HFFc6 (cell line): Measurements from ENCODE around the gene TSKS. TPM values are rescaled to one million over a fixed set of nuclear protein-coding genes. Genes with fewer than 3 reads are reported as not detected.

Source experiments
- DNase-seq: peaks from one replicate; pipeline ENCODE4 v3.0.0-alpha.2; 2018
- H3K27ac Mint-ChIP-seq: 2 replicates; pipeline ENCODE4 v1.8.0; 2020; ENCODE audit warnings: mild to moderate bottlenecking, mixed read lengths
- H3K27me3 Mint-ChIP-seq: 2 replicates; pipeline ENCODE4 v1.8.0; 2021; ENCODE audit warnings: mild to moderate bottlenecking, moderate library complexity, mixed read lengths; ENCODE audit not compliant: insufficient read depth
- H3K36me3 Mint-ChIP-seq: 2 replicates; pipeline ENCODE4 v1.8.0; 2021; ENCODE audit warnings: low read depth, mixed read lengths
- H3K4me1 Mint-ChIP-seq: 2 replicates; pipeline ENCODE4 v1.8.0; 2020; ENCODE audit warnings: low read depth, mixed read lengths
- H3K4me3 Mint-ChIP-seq: 2 replicates; pipeline ENCODE4 v1.8.0; 2020; ENCODE audit warnings: mild to moderate bottlenecking, moderate library complexity, mixed read lengths
- H3K9me3 Mint-ChIP-seq: 2 replicates; pipeline ENCODE4 v1.8.0; 2020; ENCODE audit warnings: mild to moderate bottlenecking, mixed read lengths
- CTCF ChIP-seq: fragments of 200-600 bp; sonication (generic); IDR thresholded peaks from 2 replicates; pipeline ENCODE4 v1.5.0; 2021; ENCODE audit warnings: antibody characterized with exemption, mild to moderate bottlenecking
- total RNA-seq, 6 experiments: library from RNA; stranded (reverse); fragmentation: NEBNext Ultra II Directional; extraction: Animal tissue kit (Norgen Biotek cat#: 25700); gene quantifications; 2 replicates in 1 of 6; 3 replicates in 5 of 6; pipeline ENCODE4 v1.2.3, GENCODE V29; 2021

Gene TSKS
- total RNA-seq, 6 experiments from 2014 or later = not detected

- peaks cover 4% of the 10 kb centered on the region; the same call in 1 of the 2 replicates for H3K36me3 Mint-ChIP-seq
- no peak for DNase-seq
- H3K4me1 Mint-ChIP-seq = peaks cover 30% of the 10 kb centered on the region
- H3K27ac Mint-ChIP-seq = peak overlapping the region; percentile 57
- no peak overlapping the region for H3K4me3 Mint-ChIP-seq
- peaks cover 29% of the 10 kb centered on the region for H3K9me3 Mint-ChIP-seq
- TF ChIP-seq CTCF = no peak
- no peaks in the 10 kb centered on the region for H3K27me3 Mint-ChIP-seq
Measured at GRCh38 chr19:49755956-49756355, 7.2 kb downstream of the TSKS start.

DNA sequence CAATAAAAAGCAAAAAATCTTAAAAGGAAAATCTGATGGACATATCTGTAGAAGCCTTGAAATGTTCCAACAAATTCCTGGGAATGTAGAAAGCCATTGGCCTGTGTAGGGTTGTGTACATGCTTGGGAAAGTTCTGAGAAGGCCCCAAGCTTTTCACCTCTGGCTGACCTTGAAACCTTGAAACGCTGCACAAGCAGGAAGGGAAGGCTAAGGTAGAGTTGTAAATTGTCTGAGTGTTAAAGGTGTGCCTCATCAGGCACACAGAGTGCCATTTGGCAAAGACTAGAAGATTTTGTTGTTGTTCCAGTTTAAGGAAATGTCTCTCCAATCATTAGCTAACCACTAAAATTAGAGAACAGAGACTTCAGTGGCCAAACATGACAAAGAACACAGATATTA, 10.4 kb downstream of the TSKS start:
- DNase-seq = no peak
- no peak for TF ChIP-seq CTCF
- H3K27me3 Mint-ChIP-seq = no peaks in the 10 kb centered on the region
- H3K27ac Mint-ChIP-seq = no peak overlapping the region
- H3K4me3 Mint-ChIP-seq = no peak overlapping the region
- H3K9me3 Mint-ChIP-seq = peaks cover 29% of the 10 kb centered on the region
- peaks cover 4% of the 10 kb centered on the region; the same call in 1 of the 2 replicates for H3K36me3 Mint-ChIP-seq
- peaks cover 28% of the 10 kb centered on the region for H3K4me1 Mint-ChIP-seq

- peaks cover 4% of the 10 kb centered on the region; the same call in 1 of the 2 replicates for H3K36me3 Mint-ChIP-seq
- H3K27ac Mint-ChIP-seq = no peak overlapping the region
- H3K4me3 Mint-ChIP-seq = no peak overlapping the region
- H3K27me3 Mint-ChIP-seq = peaks cover 2% of the 10 kb centered on the region; the same call in 1 of the 2 replicates
- H3K4me1 Mint-ChIP-seq = peaks cover 11% of the 10 kb centered on the region
- peaks cover 17% of the 10 kb centered on the region for H3K9me3 Mint-ChIP-seq
- no peak for DNase-seq
- TF ChIP-seq CTCF = no peak
Measured at GRCh38 chr19:49749771-49750170, 13.3 kb downstream of the TSKS start.

DNA sequence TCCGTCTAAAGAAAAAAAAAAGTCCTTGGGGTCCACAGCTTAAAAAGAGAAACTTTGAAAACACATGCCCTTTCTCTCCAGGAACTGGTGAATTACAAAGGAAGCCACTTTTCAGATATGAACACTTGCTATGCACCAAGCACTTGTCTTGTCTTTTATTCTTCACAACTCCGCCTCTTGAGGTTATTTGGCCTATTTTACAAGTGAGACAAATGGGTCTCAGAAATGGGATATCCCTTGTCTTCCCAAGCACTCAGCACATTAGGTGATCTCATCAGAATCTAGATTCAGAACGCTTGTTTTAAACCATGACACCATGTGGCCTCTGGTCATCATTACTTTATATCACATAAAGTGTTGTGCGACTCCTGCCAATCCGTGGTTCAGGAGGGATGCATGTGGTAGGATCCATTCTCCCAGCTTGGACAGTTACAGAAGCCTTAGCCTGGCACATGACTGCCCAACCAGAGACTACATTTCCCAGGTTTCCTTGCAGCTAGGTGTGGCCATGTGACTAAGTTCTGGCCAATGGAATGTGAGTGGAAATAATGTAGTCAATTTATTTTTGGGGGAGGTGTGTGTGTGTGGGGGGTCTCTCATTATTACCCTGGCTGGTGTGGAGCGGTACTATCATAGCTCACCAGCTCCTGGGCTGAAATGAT, 13.9 kb downstream of the TSKS start:
- Mint-ChIP-seq H3K27me3 (peaks cover 2% of the 10 kb centered on the region; the same call in 1 of the 2 replicates), H3K36me3 (no peaks in the 10 kb centered on the region), H3K27ac (no peak overlapping the region), H3K4me3 (no peak overlapping the region), H3K4me1 (peaks cover 11% of the 10 kb centered on the region), H3K9me3 (peaks cover 13% of the 10 kb centered on the region; the same call in 1 of the 2 replicates)
- DNase-seq = peak; percentile 17
- no peak for TF ChIP-seq CTCF

DNA sequence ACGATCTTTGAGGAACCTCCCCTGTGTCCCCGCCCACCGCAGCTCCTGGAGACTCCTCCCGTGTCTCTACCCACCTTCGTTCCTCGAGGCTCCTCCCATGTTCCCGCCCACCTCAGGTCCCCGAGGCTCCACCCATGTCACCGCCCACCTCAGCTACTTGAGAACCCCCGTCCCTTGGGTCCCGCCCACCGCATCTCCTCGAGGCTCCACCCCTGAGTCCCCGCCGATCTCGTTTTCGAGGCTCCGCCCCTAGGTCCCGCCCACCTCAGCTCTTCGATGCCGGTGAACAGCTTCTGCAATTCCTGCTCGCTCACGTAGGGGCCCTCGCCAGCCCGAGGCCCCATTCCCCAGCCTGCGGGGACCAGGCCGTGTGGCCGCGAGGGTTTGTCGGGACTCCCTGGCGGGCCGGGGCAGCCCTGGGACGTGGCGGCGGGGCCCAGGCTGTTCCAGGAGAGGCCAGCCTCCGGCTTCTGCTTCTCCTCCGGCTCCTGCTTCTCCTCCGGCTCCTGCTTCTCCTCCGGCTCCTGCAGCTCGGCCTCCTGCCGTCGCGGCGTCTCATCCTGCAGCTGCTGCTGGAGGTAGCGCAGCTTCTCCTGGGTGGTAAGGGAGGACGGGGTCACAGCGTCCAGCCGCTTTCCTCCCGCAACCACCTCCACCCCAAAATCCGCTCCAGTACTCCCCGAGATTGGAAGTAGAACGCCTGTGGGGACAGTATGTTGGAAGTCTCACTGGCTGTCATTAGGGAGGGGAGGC, 16.7 kb downstream of the TSKS start:
- Mint-ChIP-seq H3K4me3 (no peak overlapping the region), H3K27me3 (peaks cover 2% of the 10 kb centered on the region; the same call in 1 of the 2 replicates), H3K36me3 (no peaks in the 10 kb centered on the region), H3K4me1 (peaks cover 11% of the 10 kb centered on the region), H3K9me3 (peaks cover 5% of the 10 kb centered on the region; the same call in 1 of the 2 replicates), H3K27ac (no peak overlapping the region)
- no peak for DNase-seq
- no peak for TF ChIP-seq CTCF
